ENCODE results near the gene KIFAP3.
A peak's percentile ranks its signal among the peaks of the same experiment; 100 is the strongest.

Gene KIFAP3

DNA sequence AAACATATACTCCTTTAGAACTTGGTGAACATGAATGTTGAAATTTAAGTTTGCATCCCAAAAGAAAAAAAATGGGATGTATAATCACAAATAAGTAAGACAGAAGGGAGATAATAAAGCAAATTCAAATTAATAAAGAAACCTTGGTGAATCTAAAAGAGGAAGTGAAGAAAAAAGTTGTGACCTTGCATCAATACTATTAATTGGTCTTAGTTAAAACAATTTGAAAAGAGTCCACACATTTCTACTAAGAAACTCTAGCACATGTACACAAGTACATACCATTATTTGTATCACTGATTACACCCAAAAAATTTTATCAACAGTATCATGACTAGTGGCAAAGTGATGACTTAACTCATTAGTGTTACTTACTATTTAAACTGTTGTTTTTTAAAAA is 100.4 kb downstream of the KIFAP3 start:
- DNase-seq, result no peak

DNA sequence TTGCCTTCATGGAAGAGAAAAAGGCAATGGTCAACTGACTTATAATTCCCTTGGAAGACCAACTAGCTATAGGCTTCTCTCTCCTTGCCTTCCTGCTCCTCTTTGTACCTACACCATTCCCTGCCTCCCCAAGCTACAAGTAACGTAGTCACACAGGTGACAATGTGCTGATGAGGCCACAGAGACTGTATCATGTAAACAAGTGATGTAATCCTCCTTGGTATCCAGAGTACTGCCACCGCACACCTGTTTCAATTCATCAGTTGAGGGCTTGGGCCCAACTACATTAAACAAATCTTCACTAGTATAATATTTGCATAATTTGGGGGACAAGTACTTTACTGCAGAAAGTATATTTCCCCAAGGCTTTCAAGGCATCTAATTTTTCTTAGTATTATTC is 104.4 kb downstream of the KIFAP3 start:
- DNase-seq, result no peak

DNA sequence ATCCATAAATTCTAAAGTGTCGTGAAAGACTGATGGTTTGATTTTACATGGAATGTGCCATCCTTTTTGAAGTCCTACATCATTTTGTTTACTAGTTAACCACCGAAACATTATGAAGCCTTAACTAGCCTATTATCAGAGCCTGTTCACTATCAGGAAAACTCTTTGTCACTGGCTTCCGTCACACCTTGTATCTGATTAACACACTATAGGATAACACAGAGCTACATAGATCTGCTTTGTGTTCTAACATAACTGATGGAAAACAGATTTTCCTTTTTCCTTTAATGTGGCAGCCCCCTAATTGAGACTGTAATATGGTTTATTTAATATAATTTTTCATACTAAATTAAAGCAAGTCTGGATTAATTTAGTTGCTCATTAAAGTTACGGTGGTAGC is 106.3 kb downstream of the KIFAP3 start:
- no peak for DNase-seq

DNA sequence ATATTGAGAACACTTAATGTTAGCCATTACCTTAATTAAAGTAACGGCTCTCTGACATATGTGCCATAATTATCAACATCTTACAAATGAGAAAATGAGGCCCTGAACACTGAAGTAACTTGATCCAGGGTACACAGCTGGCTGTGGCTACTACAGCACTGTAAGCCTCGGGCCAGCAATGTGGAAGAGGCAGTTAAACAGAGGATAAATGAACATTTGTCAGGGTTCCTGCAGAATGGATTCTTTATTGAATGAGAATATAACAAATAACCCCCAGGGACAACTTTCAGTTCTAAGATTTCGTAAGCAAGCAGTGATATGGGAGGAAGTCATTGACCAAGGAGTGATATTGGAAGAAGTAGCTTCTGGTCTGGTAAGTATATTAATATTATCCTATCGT is 110.3 kb downstream of the KIFAP3 start:
- DNase-seq, result no peak

DNA sequence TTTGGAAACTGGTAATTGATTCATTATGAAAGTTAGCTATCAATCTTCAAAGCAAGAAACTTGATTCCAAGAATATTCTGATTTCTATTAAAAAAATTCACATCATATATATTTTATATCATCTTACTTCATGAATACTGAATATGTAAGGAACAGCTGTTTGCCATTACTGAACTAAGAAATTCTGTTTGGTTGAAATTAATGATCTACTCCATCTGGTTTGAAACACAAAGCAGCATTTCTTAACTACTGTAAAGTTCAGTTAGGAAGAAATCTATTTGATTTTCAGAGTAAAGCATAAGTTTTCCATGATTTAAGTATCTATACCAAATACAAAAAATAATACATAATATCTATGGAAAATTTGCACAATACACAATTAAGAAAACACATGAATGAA is 114.8 kb downstream of the KIFAP3 start:
- DNase-seq, result no peak

DNA sequence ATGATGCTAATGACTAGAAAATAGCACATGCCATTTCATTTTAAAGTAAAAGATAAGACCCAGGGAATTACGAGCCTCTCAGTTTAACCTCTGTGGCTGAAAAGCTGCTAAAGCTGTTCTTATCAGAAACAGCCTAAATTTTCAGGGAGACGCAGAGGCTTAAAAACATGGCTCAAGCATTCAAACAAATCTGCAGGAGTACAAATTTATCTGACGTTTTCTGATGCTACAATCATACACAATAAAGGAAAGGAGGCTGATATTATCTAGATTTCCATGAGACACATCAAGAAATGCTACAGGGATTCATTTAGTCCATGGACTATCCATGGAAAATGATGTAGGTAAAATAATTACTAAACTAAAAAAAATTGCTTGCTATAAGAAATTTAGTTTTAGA is 115.5 kb downstream of the KIFAP3 start:
- no peak for DNase-seq

DNA sequence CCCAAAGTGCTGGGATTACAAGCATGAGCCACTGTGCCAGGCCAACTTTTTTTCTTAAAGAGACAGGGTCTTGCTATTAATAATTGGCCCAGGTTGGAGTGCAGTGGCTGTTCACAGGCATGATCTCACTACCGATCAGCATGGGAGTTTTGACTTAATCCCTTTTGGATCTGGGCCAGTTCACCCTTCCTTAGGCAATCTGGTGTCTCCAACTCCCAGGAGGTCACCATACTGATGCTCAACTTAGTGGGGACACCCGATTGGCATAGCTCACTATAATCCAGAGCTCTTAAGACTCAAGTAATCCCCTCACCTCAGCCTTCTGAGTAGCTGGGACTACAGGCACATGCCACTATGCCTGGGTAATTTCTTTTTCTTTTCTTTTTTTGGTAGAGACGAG is 116.6 kb downstream of the KIFAP3 start:
- no peak for DNase-seq

DNA sequence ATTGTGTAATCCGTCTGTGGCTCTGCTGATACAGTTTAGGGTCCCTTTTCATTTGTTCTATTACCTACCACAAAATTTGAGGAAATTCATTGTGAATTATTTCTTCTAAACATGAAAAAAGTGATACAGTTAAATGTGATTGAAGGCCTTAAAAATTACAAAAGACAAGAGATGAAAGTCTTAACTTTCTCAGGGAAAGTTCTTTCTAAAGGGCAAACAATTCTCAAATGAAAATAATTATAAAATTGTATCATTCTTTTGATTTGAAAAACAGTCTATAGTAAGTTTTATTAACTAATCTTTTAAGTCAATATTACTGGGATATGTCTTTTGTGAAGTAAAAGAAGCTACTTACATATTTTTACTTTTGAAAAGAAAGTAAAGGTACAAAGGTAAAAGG is 123.4 kb downstream of the KIFAP3 start:
- no peak for DNase-seq

DNA sequence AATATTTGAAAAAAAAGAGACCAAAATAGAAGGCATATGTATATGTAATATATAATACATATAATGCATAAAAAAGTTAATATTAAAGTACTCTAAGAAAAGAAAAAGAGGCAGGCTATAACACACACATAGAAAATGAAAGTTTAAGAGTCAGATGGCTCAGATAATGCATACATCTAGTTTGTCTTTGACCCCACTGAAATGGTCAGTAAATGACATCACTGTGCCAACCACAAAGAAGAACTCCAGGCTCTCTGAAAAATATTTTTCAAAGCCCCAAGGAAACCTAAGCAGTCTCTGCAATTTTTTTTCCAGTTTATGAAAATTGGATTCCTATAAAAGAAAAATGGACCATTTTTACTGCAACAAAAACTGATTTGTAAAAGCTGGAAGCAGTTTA is 125.4 kb downstream of the KIFAP3 start:
- no peak for DNase-seq

DNA sequence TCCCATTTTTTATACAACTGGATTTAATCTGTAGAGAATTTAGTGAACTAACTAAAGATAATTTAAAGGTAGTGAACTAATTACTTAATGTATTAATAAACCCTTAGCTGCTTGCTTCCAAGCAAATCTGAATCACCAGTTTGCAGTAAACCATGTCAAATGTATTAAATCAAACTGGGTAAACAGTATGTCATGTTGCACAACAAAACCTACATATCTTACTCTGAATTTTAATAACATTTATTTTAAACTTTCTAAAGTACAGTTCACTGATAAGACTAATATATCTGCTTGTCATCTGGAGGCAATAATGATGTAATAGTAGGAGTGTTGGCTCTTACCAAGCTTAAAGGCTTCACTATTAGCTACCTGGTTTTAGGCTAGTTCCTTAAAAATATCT is 128.3 kb downstream of the KIFAP3 start:
- DNase-seq, result no peak

DNA sequence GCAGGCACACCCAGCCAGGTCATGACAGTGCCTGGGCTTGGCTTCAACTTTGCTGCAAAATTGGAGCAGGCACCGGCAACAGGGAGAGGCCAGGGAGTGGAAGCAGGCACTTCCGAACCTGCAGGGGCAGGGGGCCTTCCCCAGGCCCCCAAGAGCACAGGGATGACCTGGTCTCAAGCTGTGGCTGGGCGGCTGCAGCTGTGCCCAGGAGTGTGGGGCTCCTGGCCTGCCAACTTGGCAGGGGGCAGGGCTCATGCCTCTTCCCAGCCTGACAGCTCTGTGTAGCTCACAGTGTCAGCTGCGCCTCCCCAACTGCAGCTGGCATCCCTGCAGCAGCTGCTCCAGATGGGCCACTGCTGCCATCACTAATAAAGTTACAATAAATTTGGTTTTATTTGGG is 129.3 kb downstream of the KIFAP3 start:
- DNase-seq, result peak; percentile 20

DNA sequence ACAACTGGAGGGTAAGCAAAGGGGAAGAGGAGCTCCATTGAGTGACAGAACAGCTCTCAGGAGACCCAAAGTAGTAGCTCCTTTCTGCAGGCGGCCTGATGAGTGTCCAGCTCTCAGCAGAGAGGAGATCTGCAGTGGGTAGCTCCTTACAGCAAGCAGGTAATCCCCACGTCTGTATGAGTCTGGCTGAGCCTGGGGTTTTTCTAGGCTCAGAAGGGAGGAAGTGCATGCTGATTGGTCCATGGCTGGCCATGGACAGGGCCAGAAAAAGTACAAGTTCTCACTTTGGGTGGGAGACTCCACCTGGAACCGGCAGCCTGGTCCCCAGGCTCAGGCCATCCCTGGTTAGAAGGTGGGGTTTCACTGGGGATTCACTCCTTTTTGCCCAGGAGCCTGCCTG is 129.9 kb downstream of the KIFAP3 start:
- no peak for DNase-seq

DNA sequence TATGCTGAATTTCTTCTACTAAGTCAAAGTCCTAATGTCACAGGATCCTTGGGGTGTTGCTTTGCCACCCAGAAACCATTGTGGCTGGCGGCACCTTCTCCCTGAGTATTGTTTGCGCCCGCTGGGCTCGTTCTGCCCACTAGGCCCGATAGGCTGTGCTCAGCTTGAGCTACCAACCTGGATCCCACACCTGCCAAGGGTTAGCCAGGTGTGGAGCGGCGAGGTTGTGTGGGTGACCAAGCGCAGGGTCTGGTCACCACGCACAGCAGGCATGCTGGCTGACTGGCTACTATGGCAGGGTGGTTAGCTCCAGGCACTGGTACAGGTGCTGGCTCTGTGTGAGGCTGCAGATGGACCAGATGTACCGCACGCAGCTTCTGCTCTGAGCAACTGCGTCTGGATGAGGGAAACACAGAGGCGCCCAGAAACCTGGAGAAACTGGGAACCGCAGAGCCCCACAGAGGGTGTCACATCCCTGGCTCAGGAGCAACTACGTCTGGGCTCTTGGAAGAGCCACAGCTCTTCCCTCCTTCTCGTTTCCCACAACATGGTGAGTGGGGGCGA is 130.4 kb downstream of the KIFAP3 start:
- no peak for DNase-seq

DNA sequence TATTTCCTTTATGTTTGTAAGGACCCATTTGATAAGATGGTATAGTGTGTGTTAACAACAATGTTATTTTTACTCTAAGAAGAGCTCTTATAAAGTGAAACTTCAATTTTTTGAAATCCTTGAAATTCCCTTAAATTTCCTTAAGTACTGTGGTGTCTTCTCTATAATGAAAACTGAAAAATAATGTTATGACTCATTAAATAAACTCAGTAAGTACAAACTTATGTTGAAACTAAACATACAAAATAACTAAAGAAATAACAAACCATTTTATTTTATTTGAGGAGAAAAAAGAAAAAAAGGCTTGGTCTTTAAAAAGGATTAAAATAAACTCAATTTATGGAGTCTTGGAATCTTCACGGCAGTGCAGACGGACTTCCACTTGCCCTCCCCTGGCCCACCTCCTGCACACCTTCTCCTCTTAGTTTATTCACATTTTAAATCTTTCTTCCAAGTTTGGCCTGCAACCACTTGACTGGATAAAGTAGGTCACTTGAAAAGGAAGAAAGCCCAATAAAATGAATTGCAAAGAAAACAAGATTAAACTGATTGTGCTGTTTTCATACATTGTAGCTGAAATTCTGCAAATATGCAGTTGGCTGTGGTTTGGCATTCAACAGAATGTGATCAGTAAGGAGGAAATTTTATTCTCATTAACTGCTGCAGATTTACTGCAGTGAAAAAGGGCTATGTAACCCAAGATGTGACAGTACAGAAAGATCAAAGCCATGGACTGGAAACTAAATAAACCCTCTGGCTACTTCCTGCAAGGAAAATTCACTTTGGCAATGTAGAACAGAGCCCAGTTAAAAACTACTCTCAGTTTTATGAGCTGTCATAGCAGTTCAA is 132.3 kb downstream of the KIFAP3 start:
- peak; percentile 43 for DNase-seq

DNA sequence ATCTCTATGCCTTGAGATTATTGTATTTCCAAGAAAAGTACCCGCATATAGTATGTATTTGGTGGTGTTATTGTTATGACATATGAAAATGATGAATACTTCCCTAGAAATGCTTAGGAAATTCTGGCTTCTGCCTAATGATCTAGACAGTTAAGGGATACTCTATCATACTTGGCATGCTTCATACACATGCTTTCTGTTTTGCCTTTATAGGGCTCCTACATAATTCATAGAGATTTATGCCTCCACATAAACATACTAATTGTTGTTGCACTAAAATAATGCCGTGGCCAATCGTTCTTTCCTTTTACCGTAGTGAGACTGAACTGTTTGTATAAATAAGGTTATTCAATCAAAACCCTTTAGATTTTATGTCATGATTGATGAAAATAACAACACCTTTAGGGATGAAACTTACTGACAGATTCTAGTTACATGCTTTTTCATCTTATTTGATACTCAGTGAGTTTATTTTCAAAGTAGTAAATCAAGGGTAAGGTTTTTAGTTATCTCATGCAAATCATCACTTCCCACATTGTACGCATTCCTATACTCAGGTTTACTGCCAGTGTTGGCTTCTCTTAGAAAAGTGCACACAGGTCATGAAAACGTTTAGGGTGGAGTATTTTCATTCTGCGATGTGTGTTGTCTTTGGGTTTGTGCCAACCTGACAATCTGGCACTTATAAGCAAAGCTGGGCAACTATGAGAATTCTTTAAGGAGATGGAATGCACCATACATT is 140.3 kb downstream of the KIFAP3 start:
- no peak for DNase-seq

DNA sequence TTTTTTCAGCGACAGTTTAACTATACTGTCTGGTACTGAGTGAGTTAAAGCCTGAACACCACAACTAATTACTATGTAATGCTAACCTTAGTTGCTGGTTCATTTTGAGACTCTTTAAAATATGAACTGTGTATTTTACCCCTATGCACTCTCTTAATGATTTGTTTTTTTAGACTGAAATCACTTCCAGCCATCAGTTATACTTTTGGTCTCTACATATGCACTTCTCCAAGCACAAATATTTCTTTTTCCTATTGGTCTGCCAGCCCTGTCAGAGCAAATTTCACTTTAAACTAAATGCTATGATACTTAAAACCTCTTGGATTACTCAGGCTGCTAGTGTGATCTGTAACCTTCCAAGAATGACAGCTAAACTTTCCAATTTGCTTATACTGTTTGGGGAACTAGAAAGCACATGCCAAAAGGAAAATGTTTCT is 142.7 kb downstream of the KIFAP3 start:
- DNase-seq, result no peak

DNA sequence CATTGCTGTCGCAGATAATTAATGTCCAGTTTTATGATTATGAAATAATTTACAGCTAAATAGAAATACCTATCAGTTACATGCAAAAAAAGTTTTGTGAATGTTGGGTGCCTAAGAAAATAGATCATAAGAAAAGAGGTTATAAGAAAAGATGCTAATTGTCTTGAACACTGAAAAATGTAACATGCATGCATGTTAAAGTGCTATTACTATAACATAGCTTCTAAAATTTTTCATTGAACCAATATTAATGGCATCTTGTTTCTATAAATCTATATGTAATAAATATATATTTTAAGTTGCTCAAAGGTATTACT is 145.3 kb downstream of the KIFAP3 start:
- DNase-seq, result no peak

DNA sequence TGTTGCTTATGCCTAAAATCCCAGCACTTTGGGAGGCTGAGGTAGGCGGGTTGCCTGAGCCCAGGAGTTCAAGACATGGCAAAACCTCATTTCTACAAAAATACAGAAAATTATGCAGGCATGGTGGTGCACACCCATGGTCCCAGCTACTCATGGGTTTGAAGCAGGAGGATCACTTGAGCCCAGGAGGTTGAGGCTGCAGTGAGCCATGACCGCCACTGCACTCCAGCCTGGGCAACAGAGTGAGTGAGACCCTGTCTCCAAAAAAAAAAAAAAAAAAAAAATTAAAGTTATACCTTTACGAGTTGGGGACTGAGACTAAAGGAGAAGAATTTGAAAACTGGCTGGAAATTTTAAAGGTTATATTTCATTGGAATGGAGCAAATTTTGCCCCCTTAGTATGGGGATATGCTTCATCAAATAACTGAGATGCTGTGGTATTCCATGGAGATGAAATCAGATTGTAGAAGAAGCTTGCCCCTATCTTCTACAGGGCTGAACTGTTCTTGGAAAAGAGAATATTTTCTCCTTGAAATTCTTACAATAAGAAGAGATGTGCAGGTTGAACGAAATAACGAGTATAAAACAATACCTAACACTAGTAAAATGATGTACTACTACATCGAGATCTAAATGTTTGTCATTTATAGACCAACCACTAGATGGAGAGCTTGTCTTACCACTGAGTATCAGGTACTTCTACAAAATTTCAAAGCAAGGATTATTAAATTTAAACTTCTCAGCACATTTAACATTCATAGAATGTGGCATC is 145.9 kb downstream of the KIFAP3 start:
- no peak for DNase-seq

DNA sequence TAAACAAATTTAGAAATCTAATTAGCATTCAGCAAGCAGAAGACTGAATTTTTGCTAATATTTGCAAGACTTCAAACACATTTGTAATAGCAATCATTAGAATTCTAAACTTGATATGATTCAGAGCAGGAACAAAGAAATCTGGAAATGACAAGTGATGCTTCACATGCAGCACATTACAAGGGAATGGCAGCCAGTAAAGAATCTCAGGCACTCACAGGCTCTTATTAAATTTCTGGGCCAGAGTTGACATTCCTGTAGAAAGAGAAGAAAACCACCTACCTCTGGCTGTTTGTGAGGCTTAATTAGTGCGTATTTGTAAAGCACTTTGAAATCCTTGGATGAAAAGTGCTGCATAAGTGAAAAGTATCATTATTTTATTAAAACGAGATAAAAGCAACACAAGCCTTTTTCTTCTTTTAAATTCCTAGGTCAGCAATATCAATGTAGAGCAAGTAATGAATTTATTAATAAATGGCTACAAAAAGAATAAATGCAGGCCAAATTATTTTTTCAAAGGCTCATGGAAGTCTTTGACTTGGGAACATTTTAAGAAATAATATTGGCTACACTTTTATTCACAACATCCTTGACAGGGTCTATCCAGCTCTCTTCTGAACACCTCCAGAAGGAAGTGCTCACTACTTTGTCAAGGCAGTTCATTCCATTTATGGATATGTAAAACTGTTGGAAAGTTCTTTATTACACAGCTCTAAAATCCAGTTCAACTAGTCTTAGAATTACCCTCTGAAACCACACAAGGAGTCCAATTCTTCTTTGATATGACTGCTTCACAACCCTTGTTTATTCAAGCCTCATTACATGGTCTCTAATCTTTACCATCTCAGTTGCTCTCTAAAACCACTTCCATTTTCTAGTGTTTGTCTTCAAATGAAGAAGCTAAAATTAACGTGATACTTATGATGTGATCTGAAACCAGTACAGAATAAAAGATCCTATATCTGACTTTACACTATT is 148.7 kb downstream of the KIFAP3 start:
- DNase-seq, result no peak

DNA sequence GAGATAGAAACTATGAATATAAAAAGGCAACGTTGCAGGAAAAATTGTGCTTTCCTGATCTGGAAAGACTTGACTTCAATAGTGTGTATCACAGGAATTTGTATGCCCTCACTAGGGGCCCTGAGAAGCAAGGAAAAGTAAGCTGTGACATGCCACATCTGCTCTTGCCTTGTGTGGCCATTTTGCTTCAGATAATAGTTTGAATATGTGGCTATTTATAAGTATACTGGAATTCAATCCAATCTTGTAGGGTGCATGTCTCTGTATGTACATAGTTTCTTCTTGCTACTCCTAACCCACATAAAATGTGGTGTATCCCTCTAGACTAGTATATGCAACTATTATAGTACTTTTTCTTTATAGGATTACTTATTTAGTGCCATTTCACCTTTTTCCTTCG is 149.7 kb downstream of the KIFAP3 start:
- DNase-seq, result no peak

DNA sequence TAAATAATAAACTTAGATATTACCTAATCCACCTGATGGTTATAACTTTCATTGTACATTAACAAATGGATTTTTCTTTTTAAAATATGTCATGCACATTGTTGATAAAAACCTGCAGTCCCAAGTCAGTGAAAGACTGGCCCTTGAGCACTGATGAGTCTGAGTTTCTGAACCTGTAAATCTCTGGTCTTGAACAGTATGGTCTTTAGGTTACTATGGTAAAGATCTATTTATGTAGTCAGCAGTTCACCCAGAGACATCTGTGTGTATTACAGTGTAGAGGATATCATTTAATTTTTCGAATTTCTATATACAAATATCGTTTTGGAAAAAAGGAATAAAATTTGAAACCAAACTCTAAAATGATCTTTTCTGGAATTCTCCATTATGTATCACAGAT is 150.4 kb downstream of the KIFAP3 start:
- no peak for DNase-seq

DNA sequence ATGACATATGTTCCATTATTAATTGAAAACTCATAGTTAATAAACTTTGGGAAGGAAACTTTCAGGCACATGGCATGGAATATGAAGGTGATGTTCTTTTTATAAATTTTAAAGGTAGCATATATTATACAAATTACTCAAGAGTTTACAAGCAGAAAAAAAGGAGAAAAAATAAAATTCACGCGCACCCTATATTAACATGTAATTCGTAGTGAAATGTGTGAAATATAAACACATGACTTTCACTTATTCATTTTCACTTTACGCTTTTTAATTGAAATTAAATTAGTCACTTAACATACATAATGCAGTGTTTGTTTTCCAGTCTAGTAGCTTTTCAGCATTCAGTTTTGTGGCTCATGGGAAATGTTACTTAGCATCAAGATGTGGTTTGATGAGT is 153.4 kb downstream of the KIFAP3 start:
- no peak for DNase-seq

Data from femur (tissue), 1 donor.